Stimulated activated CD4-positive, alpha-beta T cell treated with anti-CD3 and anti-CD28 coated beads, Interleukin-4, amount 100 ng/mL, for 4 hours (primary cell): Measurements from ENCODE around the gene LGALSL.

Experiments used
- DNase-seq, 2 experiments: peaks; one replicate each; pipeline ENCODE4 v3.0.0-alpha.2; 2020

The LGALSL gene

GRCh38 chr2:64453770-64454385, at the start of gene LGALSL:
Gene LGALSL, plus strand, starts transcription at chr2:64454162. Its CDS starts 384 bp downstream, at chr2:64454546.
- DNase-seq: no peak

- no peak for DNase-seq
Measured at GRCh38 chr2:64404743-64405142, 49.2 kb upstream of the LGALSL start.

GRCh38 chr2:64405581-64406406, 48.2 kb upstream of the LGALSL start:
- no peak for DNase-seq

- no peak for DNase-seq
Measured at GRCh38 chr2:64406407-64406774, 47.6 kb upstream of the LGALSL start.

- DNase-seq: no peak
Measured at GRCh38 chr2:64408031-64408430, 45.9 kb upstream of the LGALSL start.

GRCh38 chr2:64410671-64411070, 43.3 kb upstream of the LGALSL start:
- DNase-seq: no peak

- no peak for DNase-seq
Measured at GRCh38 chr2:64412671-64413070, 41.3 kb upstream of the LGALSL start.

- DNase-seq: no peak
Measured at GRCh38 chr2:64414736-64415435, 39.1 kb upstream of the LGALSL start.

GRCh38 chr2:64417624-64418023, 36.3 kb upstream of the LGALSL start:
- no peak for DNase-seq

GRCh38 chr2:64419596-64420165, 34.3 kb upstream of the LGALSL start:
- no peak for DNase-seq

- DNase-seq: no peak
Measured at GRCh38 chr2:64420677-64421076, 33.3 kb upstream of the LGALSL start.

GRCh38 chr2:64421201-64421600, 32.8 kb upstream of the LGALSL start:
- DNase-seq: no peak

- DNase-seq: no peak
Measured at GRCh38 chr2:64422466-64422865, 31.5 kb upstream of the LGALSL start.

GRCh38 chr2:64423303-64423702, 30.7 kb upstream of the LGALSL start:
- DNase-seq: no peak

GRCh38 chr2:64424416-64424987, 29.5 kb upstream of the LGALSL start:
- no peak for DNase-seq

GRCh38 chr2:64426183-64426952, 27.6 kb upstream of the LGALSL start:
- DNase-seq: no peak

- no peak for DNase-seq
Measured at GRCh38 chr2:64434039-64434657, 19.8 kb upstream of the LGALSL start.

- DNase-seq: no peak
Measured at GRCh38 chr2:64437883-64438282, 16.1 kb upstream of the LGALSL start.

- DNase-seq: no peak
Measured at GRCh38 chr2:64439194-64439593, 14.8 kb upstream of the LGALSL start.

GRCh38 chr2:64440843-64441242, 13.1 kb upstream of the LGALSL start:
- DNase-seq: no peak

- no peak for DNase-seq
Measured at GRCh38 chr2:64442277-64442676, 11.7 kb upstream of the LGALSL start.
